Spleen (tissue), 7 donors: ENCODE results near the gene BANP.

Experiments
- CTCF ChIP-seq, 11 experiments: fragments of 200-600 bp in 7 of 11; fragments of 450-650 bp in 4 of 11; sonication (generic) in 4 of 11; IDR thresholded peaks in 8 of 11; conservative IDR thresholded peaks in 3 of 11; 1 replicate in 7 of 11; 2 replicates in 4 of 11; pipeline versions ENCODE4 v1.4.0 to v1.8.0; 2016 to 2021; ENCODE audit warnings: antibody characterized with exemption in 11 of 11, inconsistent platforms in 4 of 11, mild to moderate bottlenecking in 1 of 11
- POLR2A ChIP-seq, 3 donors: fragments of 450-650 bp; IDR thresholded peaks; one replicate each; pipeline ENCODE4 v1.5.1; 2017; ENCODE audit warnings: antibody characterized with exemption in 3 of 3, mild to moderate bottlenecking in 1 of 3
- POLR2AphosphoS5 ChIP-seq, 3 donors: sonication (generic); formaldehyde crosslinking; IDR thresholded peaks; one replicate each; pipeline ENCODE4 v1.5.1; 2017; ENCODE audit warnings: antibody characterized with exemption in 3 of 3
- donor health status: DM: no; HTN: no; CAD: no; lungs with moderate emphysema.
- donor health status: DM: no; HTN: no; CAD: no.
- donor health status: DM: no; HTN: no; CAD: no.

GRCh38 chr16:88058136-88058535, 106.9 kb downstream of the BANP start:
- no peak for TF ChIP-seq CTCF (IDR thresholded peaks at IDR 0.05 in 8 of 11, conservative IDR thresholded peaks at IDR 0.05 in 3 of 11)
- TF ChIP-seq POLR2A (IDR thresholded peaks at IDR 0.05), result no peak
- no peak for TF ChIP-seq POLR2AphosphoS5 (IDR thresholded peaks at IDR 0.05)
